K562 (cell line): ENCODE measurements around the gene CNNM4. TPM values are rescaled to one million over a fixed set of nuclear protein-coding genes. Genes with fewer than 3 reads are reported as not detected.

Experiments used
- CHD2 ChIP-seq: IDR thresholded peaks from 2 replicates; pipeline ENCODE4 v1.6.1; 2011; ENCODE audit warnings: low read depth, low read length
- EP400 ChIP-seq: fragments of 450-650 bp; IDR thresholded peaks from 2 replicates; pipeline ENCODE4 v1.6.1; 2017; ENCODE audit warnings: antibody characterized with exemption, mild to moderate bottlenecking, moderate library complexity
- HDAC8 ChIP-seq: fragments of 450-650 bp; IDR thresholded peaks from 2 replicates; pipeline ENCODE4 v1.6.1; 2016; ENCODE audit warnings: mild to moderate bottlenecking, missing genetic modification characterization, moderate library complexity, missing compliant biosample characterization
- HEY1 ChIP-seq: fragments of 250-450 bp; sonication (Bioruptor Pico); IDR thresholded peaks from 2 replicates; pipeline ENCODE4 v1.5.0; 2020; ENCODE audit warnings: mild to moderate bottlenecking, moderate library complexity, borderline replicate concordance
- KDM5B ChIP-seq: fragments of 200-600 bp; sonication (generic); IDR thresholded peaks from 2 replicates; pipeline ENCODE4 v1.6.1; 2012; ENCODE audit warnings: low read depth, mild to moderate bottlenecking, moderate library complexity, low read length, control low read depth, inconsistent platforms; ENCODE audit not compliant: insufficient replicate concordance
- MCM3 ChIP-seq: fragments of 450-650 bp; IDR thresholded peaks from 2 replicates; pipeline ENCODE4 v1.6.1; 2016
- NCOA6 ChIP-seq: fragments of 450-650 bp; IDR thresholded peaks from 2 replicates; pipeline ENCODE4 v1.6.1; 2017; ENCODE audit warnings: mild to moderate bottlenecking
- NFE2 ChIP-seq: IDR thresholded peaks from 2 replicates; pipeline ENCODE4 v1.6.1; 2014; ENCODE audit warnings: antibody characterized with exemption, low read depth
- OTX1 ChIP-seq: fragments of 450-650 bp; formaldehyde crosslinking; IDR thresholded peaks from 2 replicates; pipeline ENCODE4 v1.4.0; 2022; ENCODE audit warnings: mild to moderate bottlenecking
- SPI1 ChIP-seq: IDR thresholded peaks from 2 replicates; pipeline ENCODE4 v1.6.1; 2011; ENCODE audit warnings: low read depth, low read length, control low read depth, borderline replicate concordance
- U2AF1 ChIP-seq: fragments of 200-400 bp; formaldehyde crosslinking; optimal IDR thresholded peaks from 2 replicates; pipeline ENCODE3; 2017; ENCODE audit warnings: mild to moderate bottlenecking, low read depth, low read length, moderate library complexity
- ZBED1 ChIP-seq: IDR thresholded peaks from 2 replicates; pipeline ENCODE4 v1.6.1; 2014
- ZC3H11A ChIP-seq: IDR thresholded peaks from 2 replicates; pipeline ENCODE4 v1.6.1; 2012; ENCODE audit warnings: low read depth, low read length, improper control_type of control experiment
- ZNF140 ChIP-seq: fragments of 250-450 bp; sonication (Bioruptor Pico); IDR thresholded peaks from 2 replicates; pipeline ENCODE4 v1.8.0; 2021; ENCODE audit warnings: moderate library complexity, mild to moderate bottlenecking, inconsistent platforms
- ZNF174 ChIP-seq: fragments of 250-450 bp; sonication (Bioruptor Pico); IDR thresholded peaks from 2 replicates; pipeline ENCODE4 v1.4.0; 2020; ENCODE audit warnings: mild to moderate bottlenecking
- ZNF232 ChIP-seq: sonication (generic); formaldehyde crosslinking; IDR thresholded peaks from 2 replicates; pipeline ENCODE4 v1.8.0; 2022; ENCODE audit warnings: mild to moderate bottlenecking, missing genetic modification reagents
- polyA plus RNA-seq, 8 experiments: library from polyadenylated mRNA; depleted of rRNA in 4 of 8; stranded (reverse) in 5 of 8; unstranded in 3 of 8; fragments of >200 nt; fragmentation: Nextera tagmentation in 2 of 8; fragmentation: Illumina TruSeq in 1 of 8; extraction: Ambion mirVana in 2 of 8; extraction: Trizol in 1 of 8; gene quantifications; 2 replicates each; pipeline versions ENCODE4 v1.2.1 to v1.2.3, GENCODE V29; 2011 to 2014; ENCODE audit warnings: inconsistent platforms in 1 of 8, missing spikeins in 1 of 8
- total RNA-seq, 7 experiments: library from RNA; depleted of rRNA in 6 of 7; stranded (reverse); fragments of >200 nt in 6 of 7; fragmentation: Illumina TruSeq in 2 of 7; extraction: Trizol in 2 of 7; gene quantifications; 2 replicates each; pipeline versions ENCODE4 v1.2.1 to v1.2.3, GENCODE V29; 2011 to 2021; ENCODE audit warnings: low replicate concordance in 1 of 7
- TF ChIP-seq, protein P1 (sequence below): sonication (generic); formaldehyde crosslinking; IDR thresholded peaks from 2 replicates; pipeline ENCODE4 v1.8.0; 2022; ENCODE audit warnings: mild to moderate bottlenecking, missing genetic modification reagents
- TF ChIP-seq, protein P2 (sequence below): fragments of 250-450 bp; sonication (Bioruptor Pico); IDR thresholded peaks from 2 replicates; pipeline ENCODE4 v1.8.0; 2021; ENCODE audit warnings: moderate library complexity, mild to moderate bottlenecking, inconsistent platforms
- TF ChIP-seq, protein P3 (sequence below), 3 experiments: fragments of 200-800 bp in 1 of 3; sonication (Bioruptor generic) in 1 of 3; sonication (generic) in 1 of 3; formaldehyde crosslinking in 1 of 3; IDR thresholded peaks; 2 replicates each; pipeline versions ENCODE4 v1.6.1 to v1.8.0; 2016 to 2022; ENCODE audit warnings: mild to moderate bottlenecking in 2 of 3, missing compliant biosample characterization in 2 of 3, missing genetic modification characterization in 2 of 3, missing genetic modification reagents in 1 of 3
- TF ChIP-seq, protein P4 (sequence below): sonication (generic); formaldehyde crosslinking; IDR thresholded peaks from 2 replicates; pipeline ENCODE4 v1.9.0; 2022; ENCODE audit warnings: mild to moderate bottlenecking, missing genetic modification reagents
- TF ChIP-seq, protein P5 (sequence below): fragments of 250-450 bp; sonication (Bioruptor Pico); IDR thresholded peaks from 2 replicates; pipeline ENCODE4 v1.9.0; 2021; ENCODE audit warnings: mild to moderate bottlenecking, inconsistent platforms

The CNNM4 gene
- total and polyA plus RNA-seq, 9 of the 15 experiments (the other 6 are each of a cell fraction or from before 2014, with no cell fraction given) = 0.96 to 6.3 (median 2.8) TPM

DNA sequence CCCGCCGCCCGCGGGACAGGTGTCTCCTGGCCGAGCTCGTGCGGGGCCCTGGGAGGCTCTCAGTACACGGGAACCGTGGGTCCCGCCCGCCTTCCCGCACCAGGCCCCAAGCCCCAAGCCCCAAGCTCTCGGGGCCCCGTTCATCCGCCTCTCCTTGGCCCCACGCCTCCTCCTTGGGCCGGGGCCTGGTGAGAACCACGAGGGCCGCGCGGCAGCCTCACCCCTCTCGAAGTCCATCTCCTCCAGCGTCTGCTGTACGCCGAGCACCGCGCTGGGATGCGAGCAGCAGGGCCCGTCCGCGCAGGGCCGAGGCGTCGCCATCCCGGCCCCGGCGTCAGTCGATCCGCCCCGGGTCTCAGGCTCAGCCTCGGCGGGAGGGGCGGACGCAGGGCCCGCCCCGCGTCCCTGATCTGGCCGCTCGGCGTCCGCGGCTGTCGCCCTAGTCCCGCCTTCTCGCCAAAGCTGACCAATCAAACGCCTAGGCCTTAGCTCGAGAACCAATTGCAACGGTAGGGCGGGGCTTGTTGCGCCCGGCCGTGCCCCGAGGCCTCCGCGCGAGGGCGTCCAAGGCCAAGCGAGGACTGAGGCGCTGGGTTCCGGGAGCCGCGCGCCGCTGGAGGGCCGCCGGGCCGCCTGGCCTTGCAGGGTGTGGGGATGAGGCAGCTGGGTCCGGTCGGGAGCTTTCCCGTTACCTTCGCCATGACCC, 97.1 kb downstream of the CNNM4 start, which contains the start of gene ANKRD39 (continued):
- TF ChIP-seq, protein P1, sequence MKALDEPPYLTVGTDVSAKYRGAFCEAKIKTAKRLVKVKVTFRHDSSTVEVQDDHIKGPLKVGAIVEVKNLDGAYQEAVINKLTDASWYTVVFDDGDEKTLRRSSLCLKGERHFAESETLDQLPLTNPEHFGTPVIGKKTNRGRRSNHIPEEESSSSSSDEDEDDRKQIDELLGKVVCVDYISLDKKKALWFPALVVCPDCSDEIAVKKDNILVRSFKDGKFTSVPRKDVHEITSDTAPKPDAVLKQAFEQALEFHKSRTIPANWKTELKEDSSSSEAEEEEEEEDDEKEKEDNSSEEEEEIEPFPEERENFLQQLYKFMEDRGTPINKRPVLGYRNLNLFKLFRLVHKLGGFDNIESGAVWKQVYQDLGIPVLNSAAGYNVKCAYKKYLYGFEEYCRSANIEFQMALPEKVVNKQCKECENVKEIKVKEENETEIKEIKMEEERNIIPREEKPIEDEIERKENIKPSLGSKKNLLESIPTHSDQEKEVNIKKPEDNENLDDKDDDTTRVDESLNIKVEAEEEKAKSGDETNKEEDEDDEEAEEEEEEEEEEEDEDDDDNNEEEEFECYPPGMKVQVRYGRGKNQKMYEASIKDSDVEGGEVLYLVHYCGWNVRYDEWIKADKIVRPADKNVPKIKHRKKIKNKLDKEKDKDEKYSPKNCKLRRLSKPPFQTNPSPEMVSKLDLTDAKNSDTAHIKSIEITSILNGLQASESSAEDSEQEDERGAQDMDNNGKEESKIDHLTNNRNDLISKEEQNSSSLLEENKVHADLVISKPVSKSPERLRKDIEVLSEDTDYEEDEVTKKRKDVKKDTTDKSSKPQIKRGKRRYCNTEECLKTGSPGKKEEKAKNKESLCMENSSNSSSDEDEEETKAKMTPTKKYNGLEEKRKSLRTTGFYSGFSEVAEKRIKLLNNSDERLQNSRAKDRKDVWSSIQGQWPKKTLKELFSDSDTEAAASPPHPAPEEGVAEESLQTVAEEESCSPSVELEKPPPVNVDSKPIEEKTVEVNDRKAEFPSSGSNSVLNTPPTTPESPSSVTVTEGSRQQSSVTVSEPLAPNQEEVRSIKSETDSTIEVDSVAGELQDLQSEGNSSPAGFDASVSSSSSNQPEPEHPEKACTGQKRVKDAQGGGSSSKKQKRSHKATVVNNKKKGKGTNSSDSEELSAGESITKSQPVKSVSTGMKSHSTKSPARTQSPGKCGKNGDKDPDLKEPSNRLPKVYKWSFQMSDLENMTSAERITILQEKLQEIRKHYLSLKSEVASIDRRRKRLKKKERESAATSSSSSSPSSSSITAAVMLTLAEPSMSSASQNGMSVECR (CRISPR knock-in tag) = peak; percentile 58; the same call in 1 of the 2 replicates
- TF ChIP-seq ZBED1 = peak; percentile 25; the same call in 1 of the 2 replicates
- TF ChIP-seq KDM5B = peak; percentile 95
- TF ChIP-seq CHD2 = peak; percentile 89
- TF ChIP-seq ZC3H11A = no peak
- TF ChIP-seq HEY1 = no peak
- TF ChIP-seq MCM3 = no peak
- TF ChIP-seq ZNF140 = no peak
- TF ChIP-seq ZNF232 = no peak
- TF ChIP-seq, protein P2, sequence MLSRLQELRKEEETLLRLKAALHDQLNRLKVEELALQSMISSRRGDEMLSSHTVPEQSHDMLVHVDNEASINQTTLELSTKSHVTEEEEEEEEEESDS = no peak
- TF ChIP-seq, protein P3, sequence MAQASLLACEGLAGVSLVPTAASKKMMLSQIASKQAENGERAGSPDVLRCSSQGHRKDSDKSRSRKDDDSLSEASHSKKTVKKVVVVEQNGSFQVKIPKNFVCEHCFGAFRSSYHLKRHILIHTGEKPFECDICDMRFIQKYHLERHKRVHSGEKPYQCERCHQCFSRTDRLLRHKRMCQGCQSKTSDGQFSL (CRISPR knock-in tag; IDR thresholded peaks at IDR 0.05) = peak; percentile 20; the same call in 1 of the 2 replicates
- TF ChIP-seq, protein P3 (tag; IDR thresholded peaks at IDR 0.05) = no peak
- TF ChIP-seq HDAC8 = no peak
- TF ChIP-seq, protein P4, sequence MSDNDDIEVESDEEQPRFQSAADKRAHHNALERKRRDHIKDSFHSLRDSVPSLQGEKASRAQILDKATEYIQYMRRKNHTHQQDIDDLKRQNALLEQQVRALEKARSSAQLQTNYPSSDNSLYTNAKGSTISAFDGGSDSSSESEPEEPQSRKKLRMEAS (CRISPR knock-in tag) = peak; percentile 77
- TF ChIP-seq OTX1 (CRISPR knock-in tag) = no peak
- no peak for TF ChIP-seq SPI1
- TF ChIP-seq U2AF1 = peak; percentile 92
- TF ChIP-seq NFE2 = no peak
- peak; percentile 77; the same call in 1 of the 2 replicates for TF ChIP-seq NCOA6
- no peak for TF ChIP-seq ZNF174
- TF ChIP-seq EP400 = no peak
- TF ChIP-seq, protein P5, sequence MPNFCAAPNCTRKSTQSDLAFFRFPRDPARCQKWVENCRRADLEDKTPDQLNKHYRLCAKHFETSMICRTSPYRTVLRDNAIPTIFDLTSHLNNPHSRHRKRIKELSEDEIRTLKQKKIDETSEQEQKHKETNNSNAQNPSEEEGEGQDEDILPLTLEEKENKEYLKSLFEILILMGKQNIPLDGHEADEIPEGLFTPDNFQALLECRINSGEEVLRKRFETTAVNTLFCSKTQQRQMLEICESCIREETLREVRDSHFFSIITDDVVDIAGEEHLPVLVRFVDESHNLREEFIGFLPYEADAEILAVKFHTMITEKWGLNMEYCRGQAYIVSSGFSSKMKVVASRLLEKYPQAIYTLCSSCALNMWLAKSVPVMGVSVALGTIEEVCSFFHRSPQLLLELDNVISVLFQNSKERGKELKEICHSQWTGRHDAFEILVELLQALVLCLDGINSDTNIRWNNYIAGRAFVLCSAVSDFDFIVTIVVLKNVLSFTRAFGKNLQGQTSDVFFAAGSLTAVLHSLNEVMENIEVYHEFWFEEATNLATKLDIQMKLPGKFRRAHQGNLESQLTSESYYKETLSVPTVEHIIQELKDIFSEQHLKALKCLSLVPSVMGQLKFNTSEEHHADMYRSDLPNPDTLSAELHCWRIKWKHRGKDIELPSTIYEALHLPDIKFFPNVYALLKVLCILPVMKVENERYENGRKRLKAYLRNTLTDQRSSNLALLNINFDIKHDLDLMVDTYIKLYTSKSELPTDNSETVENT = peak; percentile 70
